Adrenal gland (tissue), 12 donors: ENCODE results near the gene AIFM3. TPM values are rescaled to one million over a fixed set of nuclear protein-coding genes. Genes with fewer than 3 reads are reported as not detected.

Source experiments
- DNase-seq, 7 donors: peaks; one replicate each; pipeline ENCODE4 v3.0.0-alpha.2; 2019 to 2020
- H3K27ac ChIP-seq, 5 donors: fragments of 200-600 bp; sonication (generic) in 4 of 5; 1 replicate in 3 of 5; 2 replicates in 2 of 5; pipeline versions ENCODE4 v1.5.1 to v1.8.0; 2016 to 2020; ENCODE audit warnings: mild to moderate bottlenecking in 1 of 5
- H3K27me3 ChIP-seq: fragments of 200-600 bp; 2 replicates; pipeline ENCODE4 v1.8.0; 2021
- H3K36me3 ChIP-seq, 2 donors: fragments of 200-600 bp; replicated peaks in 1 of 2; 1 replicate in 1 of 2; 2 replicates in 1 of 2; pipeline versions ENCODE4 v1.5.1 to v1.8.0; 2018 to 2022
- H3K4me1 ChIP-seq, 2 donors: fragments of 200-600 bp; replicated peaks in 1 of 2; 1 replicate in 1 of 2; 2 replicates in 1 of 2; pipeline versions ENCODE4 v1.5.1 to v1.8.0; 2018 to 2021
- H3K4me3 ChIP-seq, 4 donors: fragments of 200-600 bp; sonication (generic) in 3 of 4; one replicate each; pipeline ENCODE4 v1.5.1; 2016 to 2018
- H3K9me3 ChIP-seq, 3 donors: fragments of 200-600 bp; sonication (generic) in 1 of 3; replicated peaks in 1 of 3; 1 replicate in 2 of 3; 2 replicates in 1 of 3; pipeline versions ENCODE4 v1.5.1 to v1.8.0; 2016 to 2021
- CTCF ChIP-seq, 6 experiments: fragments of 450-650 bp in 4 of 6; fragments of 200-600 bp in 2 of 6; sonication (generic) in 1 of 6; IDR thresholded peaks; 1 replicate in 5 of 6; 2 replicates in 1 of 6; pipeline versions ENCODE4 v1.5.1 to v1.8.0; 2016 to 2021; ENCODE audit warnings: antibody characterized with exemption in 6 of 6, mild to moderate bottlenecking in 2 of 6, moderate library complexity in 1 of 6
- POLR2A ChIP-seq, 2 donors: fragments of 450-650 bp; IDR thresholded peaks; one replicate each; pipeline ENCODE4 v1.6.1; 2017; ENCODE audit warnings: antibody characterized with exemption in 2 of 2, mild to moderate bottlenecking in 2 of 2, moderate library complexity in 1 of 2
- WGBS, 4 donors: extraction: QIAGEN DNeasy Blood & Tissue Kit in 2 of 4; methylation state at CpG; one replicate each; pipeline versions ENCODE4 v1.1.5 to v1.1.7; 2013 to 2017; 5-methylcytosine and 5-hydroxymethylcytosine counted together
- intact Hi-C, 2 donors: fragments of 100-400 bp; cut with DNase I; formaldehyde crosslinking; loops; one replicate each; pipeline versions ENCODE4 v1.14.1 to v1.15.0; 2022 to 2023
- polyA plus RNA-seq, 3 donors: library from polyadenylated mRNA; stranded (reverse); fragments of 200-250 nt in 2 of 3; fragments of 350-450 nt in 1 of 3; fragmentation: Illumina TruSeq in 1 of 3; extraction: RNeasy Lipid Tissue Mini Kit (QIAGEN cat#74804) in 1 of 3; gene quantifications; one replicate each; pipeline ENCODE4 v1.2.3, GENCODE V29; 2013 to 2014
- total RNA-seq, 9 donors: library from RNA; depleted of rRNA in 4 of 9; stranded (reverse); fragments of >200 nt in 4 of 9; fragments of 120-200 nt in 1 of 9; fragmentation: NEBNext Ultra II Directional in 1 of 9; extraction: Animal tissue kit (Norgen Biotek cat#: 25700) in 1 of 9; gene quantifications; one replicate each; pipeline versions ENCODE4 v1.1.0 to v1.2.4, GENCODE V29; 2013 to 2023
- donor health status: healthy with polysubstance abuse.
- donor health status: Bipolar disorder and iron deficiency.
- donor health status: DM: yes; HTN: yes; CAD: no.
- donor health status: DM: no; HTN: no; CAD: no.
- donor health status: DM: no; HTN: no; CAD: no.
- donor health status: DM: yes; HTN: yes; CAD: no.

AIFM3 gene
- total and polyA plus RNA-seq, 12 donors: 0.37 to 9.1 (median 2.2) TPM

- WGBS, 4 donors: 79 to 96% (median 86%) methylated on average over 6 to 13 of the region's 13 CpGs
- intact Hi-C loops: no loop called here
These were observed 56.0 kb downstream of the AIFM3 start for GRCh38 chr22:21022955-21023614.

GRCh38 chr22:21025266-21025665 lies 58.2 kb downstream of the AIFM3 start:
- intact Hi-C loops: no loop called here
- Histone ChIP-seq H3K36me3 (no peaks in the 10 kb centered on the region), H3K9me3 (no peaks in the 10 kb centered on the region), H3K4me3 (no peak overlapping the region), H3K27ac (no peak overlapping the region), H3K27me3 (no peaks in the 10 kb centered on the region), H3K4me1 (no peaks in the 10 kb centered on the region)
- DNase-seq: no peak
- no peak for TF ChIP-seq POLR2A (IDR thresholded peaks at IDR 0.05)
- TF ChIP-seq CTCF (IDR thresholded peaks at IDR 0.05): no peak
- WGBS, 4 donors: 69 to 85% (median 71%) methylated on average over 6 to 8 of the region's 8 CpGs

More at GRCh38 chr22:21022955-21023614, 56.0 kb downstream of the AIFM3 start:
- Histone ChIP-seq H3K4me1 (no peaks in the 10 kb centered on the region), H3K27me3 (no peaks in the 10 kb centered on the region), H3K9me3 (no peaks in the 10 kb centered on the region), H3K36me3 (no peaks in the 10 kb centered on the region), H3K4me3 (no peak overlapping the region), H3K27ac (no peak overlapping the region)
- DNase-seq: no peak
- TF ChIP-seq CTCF (IDR thresholded peaks at IDR 0.05): no peak
- no peak for TF ChIP-seq POLR2A (IDR thresholded peaks at IDR 0.05)

GRCh38 chr22:21025763-21026755 lies 59.0 kb downstream of the AIFM3 start:
- intact Hi-C loops: no loop called here
- no peaks in the 10 kb centered on the region for H3K9me3 ChIP-seq
- H3K4me3 ChIP-seq: no peak overlapping the region
- no peaks in the 10 kb centered on the region for H3K4me1 ChIP-seq
- no peak for DNase-seq
- no peak for TF ChIP-seq CTCF (IDR thresholded peaks at IDR 0.05)
- TF ChIP-seq POLR2A (IDR thresholded peaks at IDR 0.05): no peak
- H3K27ac ChIP-seq: no peak overlapping the region
- H3K27me3 ChIP-seq: no peaks in the 10 kb centered on the region
- 85 to 94% (median 88%) methylated on average over 11 to 27 of the region's 27 CpGs for WGBS, 4 donors
- H3K36me3 ChIP-seq: no peaks in the 10 kb centered on the region
